Gastrocnemius medialis (tissue), 4 donors: ENCODE results near the gene UGT1A8.

Experiments used
- POLR2A ChIP-seq, 2 donors: fragments of 450-650 bp; IDR thresholded peaks; one replicate each; pipeline ENCODE4 v1.6.1; 2017; ENCODE audit warnings: antibody characterized with exemption in 2 of 2, mild to moderate bottlenecking in 2 of 2, moderate library complexity in 2 of 2
- TF ChIP-seq, protein P1 (sequence below), 5 experiments: fragments of 450-650 bp in 3 of 5; fragments of 200-600 bp in 2 of 5; sonication (generic) in 2 of 5; IDR thresholded peaks in 4 of 5; conservative IDR thresholded peaks in 1 of 5; 1 replicate in 4 of 5; 2 replicates in 1 of 5; pipeline ENCODE4 v1.5.1; 2016 to 2019; ENCODE audit warnings: antibody characterized with exemption in 5 of 5, mild to moderate bottlenecking in 3 of 5, moderate library complexity in 3 of 5

DNA sequence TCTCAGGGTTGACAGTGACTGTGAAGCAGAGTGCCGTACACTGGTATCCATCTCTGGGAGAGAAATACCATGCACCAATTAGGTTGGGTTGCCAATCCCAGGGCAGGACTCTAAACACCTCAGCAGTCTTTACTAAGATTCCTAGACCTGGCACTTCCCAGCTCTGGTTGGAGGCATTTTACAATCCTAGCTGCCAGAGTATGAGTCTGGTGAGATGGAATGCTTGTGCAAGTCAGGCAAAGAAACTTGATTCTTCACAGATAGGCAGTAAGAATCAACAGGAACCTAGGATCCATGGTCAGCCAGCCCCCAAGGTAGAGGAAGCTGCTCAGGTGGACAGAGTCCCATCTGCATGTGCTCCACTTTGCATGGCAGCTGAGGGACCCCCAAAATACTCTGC, 89.3 kb downstream of the UGT1A8 start:
- TF ChIP-seq, protein P1, sequence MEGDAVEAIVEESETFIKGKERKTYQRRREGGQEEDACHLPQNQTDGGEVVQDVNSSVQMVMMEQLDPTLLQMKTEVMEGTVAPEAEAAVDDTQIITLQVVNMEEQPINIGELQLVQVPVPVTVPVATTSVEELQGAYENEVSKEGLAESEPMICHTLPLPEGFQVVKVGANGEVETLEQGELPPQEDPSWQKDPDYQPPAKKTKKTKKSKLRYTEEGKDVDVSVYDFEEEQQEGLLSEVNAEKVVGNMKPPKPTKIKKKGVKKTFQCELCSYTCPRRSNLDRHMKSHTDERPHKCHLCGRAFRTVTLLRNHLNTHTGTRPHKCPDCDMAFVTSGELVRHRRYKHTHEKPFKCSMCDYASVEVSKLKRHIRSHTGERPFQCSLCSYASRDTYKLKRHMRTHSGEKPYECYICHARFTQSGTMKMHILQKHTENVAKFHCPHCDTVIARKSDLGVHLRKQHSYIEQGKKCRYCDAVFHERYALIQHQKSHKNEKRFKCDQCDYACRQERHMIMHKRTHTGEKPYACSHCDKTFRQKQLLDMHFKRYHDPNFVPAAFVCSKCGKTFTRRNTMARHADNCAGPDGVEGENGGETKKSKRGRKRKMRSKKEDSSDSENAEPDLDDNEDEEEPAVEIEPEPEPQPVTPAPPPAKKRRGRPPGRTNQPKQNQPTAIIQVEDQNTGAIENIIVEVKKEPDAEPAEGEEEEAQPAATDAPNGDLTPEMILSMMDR (IDR thresholded peaks at IDR 0.05 in 4 of 5, conservative IDR thresholded peaks at IDR 0.05 in 1 of 5) = no peak
- no peak for TF ChIP-seq POLR2A (IDR thresholded peaks at IDR 0.05)
